Measurements from ENCODE around the gene FAM81B.
A peak's percentile ranks its signal among the peaks of the same experiment; 100 is the strongest.

FAM81B gene

DNA sequence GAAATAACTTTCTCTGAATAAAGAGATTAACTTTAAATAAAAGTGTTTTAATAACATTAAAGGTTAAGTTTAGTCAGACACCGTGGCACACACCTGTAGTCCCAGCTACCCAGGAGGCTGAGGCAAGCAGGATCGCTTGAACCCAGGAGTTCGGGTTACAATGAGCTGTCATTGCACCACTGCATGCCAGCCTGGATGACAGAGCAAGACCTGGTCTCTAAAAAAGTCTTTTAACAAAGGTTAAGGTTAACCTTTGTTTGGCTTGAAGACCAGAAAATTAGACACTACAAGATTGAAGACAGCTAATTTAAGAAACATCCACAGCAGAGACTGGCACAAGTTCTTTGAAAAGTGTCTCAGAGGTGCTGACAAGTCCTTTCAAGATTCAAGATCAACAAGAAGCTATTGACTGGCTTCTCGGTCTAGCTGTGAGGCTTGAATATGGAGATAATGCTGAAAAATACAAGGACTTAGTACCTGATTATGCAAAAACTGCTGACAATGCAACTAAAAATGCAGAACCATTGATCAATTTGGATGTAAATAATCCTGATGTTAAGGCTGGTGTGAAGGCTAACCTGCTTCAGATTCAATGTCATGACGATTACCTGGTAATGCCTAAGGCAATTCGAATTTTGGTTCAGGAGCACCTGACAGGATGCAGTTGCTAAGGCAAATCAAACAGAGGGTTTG is 48.8 kb downstream of the FAM81B start:
- no peak for TF ChIP-seq CTCF (IDR thresholded peaks at IDR 0.05; ENCODE audit: insufficient read depth, low read length, missing control alignments)
- DNase-seq (ENCODE audit: low read depth, low spot score): no peak
- CTCF ChIA-PET: no interaction called here
- POLR2A ChIA-PET: no interaction called here
- H3K4me3 ChIP-seq (ENCODE audit: low read depth, low read length): no peak overlapping the region

DNA sequence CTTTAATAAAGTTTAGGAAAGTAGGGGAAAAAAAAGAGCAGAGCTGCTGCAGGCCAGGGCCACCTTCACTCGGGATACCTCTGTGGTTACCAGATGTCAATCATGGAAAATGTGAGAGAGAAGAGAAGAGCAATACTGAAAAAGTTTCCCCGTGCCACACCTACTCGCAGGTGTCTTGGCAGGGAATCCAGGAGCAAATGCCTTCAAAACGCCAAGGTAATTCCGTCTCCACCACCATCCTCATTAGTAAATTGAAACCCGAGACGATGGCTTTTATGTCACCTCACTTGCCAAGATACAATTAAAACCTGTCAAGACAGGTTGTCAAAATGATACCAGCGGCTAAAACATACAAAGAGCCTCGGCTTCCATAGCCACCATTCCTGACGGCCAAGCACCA is 49.7 kb downstream of the FAM81B start:
- ChIA-PET CTCF (no interaction called here), POLR2A (no interaction called here)
- TF ChIP-seq CTCF (IDR thresholded peaks at IDR 0.05; ENCODE audit: insufficient read depth, low read length, missing control alignments): no peak
- no peak for DNase-seq (ENCODE audit: low read depth, low spot score)
- no peak overlapping the region for H3K4me3 ChIP-seq (ENCODE audit: low read depth, low read length)

GRCh38 chr5:95441636-95442035 is 50.5 kb downstream of the FAM81B start:
- H3K4me3 ChIP-seq (ENCODE audit: low read depth, low read length): no peak overlapping the region
- CTCF ChIA-PET: no interaction called here
- POLR2A ChIA-PET: no interaction called here
- TF ChIP-seq CTCF (IDR thresholded peaks at IDR 0.05; ENCODE audit: insufficient read depth, low read length, missing control alignments): no peak
- DNase-seq (ENCODE audit: low read depth, low spot score): no peak

DNA sequence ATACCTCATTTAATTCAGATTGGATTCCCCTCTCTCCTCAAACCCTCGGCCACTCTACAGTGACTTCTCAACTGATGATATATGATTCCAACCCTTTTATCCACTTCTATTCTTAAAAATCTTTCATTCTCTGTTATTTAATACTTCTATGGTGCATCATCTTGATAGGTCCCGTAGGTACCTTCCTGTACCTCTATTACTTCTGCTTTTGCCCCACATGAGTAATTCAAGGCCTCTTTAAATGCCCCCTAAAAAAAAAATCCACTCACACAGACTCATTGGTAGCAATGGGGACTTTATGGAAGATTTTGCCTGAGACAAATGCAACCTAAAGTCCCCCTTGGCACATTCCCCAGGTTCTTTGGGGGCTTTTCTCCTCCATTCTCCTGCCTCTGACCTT is 54.3 kb downstream of the FAM81B start:
- POLR2A ChIA-PET: no interaction called here
- CTCF ChIA-PET: no interaction called here

DNA sequence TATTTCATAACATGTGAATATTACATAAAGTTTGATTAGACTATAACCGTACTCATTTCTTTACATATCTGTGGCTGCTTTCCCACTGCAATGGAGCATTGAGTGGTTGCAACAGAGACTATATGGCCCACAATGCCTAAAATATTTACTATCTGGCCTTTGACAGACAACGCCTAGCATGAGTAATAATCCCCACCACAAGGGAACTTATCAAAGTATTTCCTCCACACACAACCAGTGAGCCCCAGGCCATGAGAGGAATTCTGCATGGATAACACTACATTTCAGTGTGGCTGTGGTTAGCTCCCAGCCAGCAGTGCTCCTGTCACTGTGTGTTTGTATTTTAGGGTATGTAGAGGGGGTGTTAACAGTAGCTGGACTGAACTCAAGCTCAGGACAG is 54.8 kb downstream of the FAM81B start:
- TF ChIP-seq CTCF (IDR thresholded peaks at IDR 0.05; ENCODE audit: insufficient read depth, low read length, missing control alignments): no peak
- H3K4me3 ChIP-seq (ENCODE audit: low read depth, low read length): no peak overlapping the region
- ChIA-PET POLR2A (no interaction called here), CTCF (no interaction called here)
- peak; percentile 28 for DNase-seq (ENCODE audit: low read depth, low spot score)

More for the DNA sequence above, 54.3 kb downstream of the FAM81B start:
- DNase-seq (ENCODE audit: low read depth, low spot score): no peak
- H3K4me3 ChIP-seq (ENCODE audit: low read depth, low read length): no peak overlapping the region
- TF ChIP-seq CTCF (IDR thresholded peaks at IDR 0.05; ENCODE audit: insufficient read depth, low read length, missing control alignments): no peak

DNA sequence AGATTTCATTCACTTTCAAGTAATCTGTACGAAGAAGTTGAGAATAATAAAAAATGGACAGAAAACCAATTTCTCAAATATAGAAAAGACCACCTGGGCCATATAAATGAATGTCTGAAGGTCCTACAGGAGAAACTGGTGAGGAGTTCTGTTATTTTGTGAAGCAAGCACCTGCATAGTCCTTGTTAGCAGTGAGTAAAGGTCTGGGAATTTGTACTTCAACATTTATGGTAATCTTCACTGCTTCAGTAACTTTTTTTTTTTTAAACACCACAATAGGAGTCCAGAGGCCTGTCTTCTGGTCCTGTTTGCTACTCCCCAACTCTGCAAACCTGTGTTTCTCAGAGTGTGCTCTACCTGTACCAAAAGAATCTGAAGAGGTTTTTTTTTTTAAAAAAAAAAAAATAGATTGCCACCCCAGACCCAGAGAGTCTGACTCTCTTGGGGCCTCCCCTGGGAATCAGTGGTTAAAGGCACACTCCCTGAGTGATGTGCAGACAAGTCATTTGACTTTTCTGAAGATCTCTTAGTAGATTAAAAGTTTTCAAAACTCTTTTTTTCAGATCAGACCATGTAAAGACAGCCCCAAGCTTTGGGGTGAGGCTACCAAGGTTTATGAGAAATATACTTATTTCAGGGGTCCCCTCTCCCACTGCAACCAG is 55.5 kb downstream of the FAM81B start:
- no peak for TF ChIP-seq CTCF (IDR thresholded peaks at IDR 0.05; ENCODE audit: insufficient read depth, low read length, missing control alignments)
- H3K4me3 ChIP-seq (ENCODE audit: low read depth, low read length): no peak overlapping the region
- POLR2A ChIA-PET: no interaction called here
- CTCF ChIA-PET: no interaction called here
- DNase-seq (ENCODE audit: low read depth, low spot score): no peak

All from AG04449 (cell line).